GM12878 (cell line): ENCODE results near the gene EHMT2. TPM values are rescaled to one million over a fixed set of nuclear protein-coding genes. Genes with fewer than 3 reads are reported as not detected.
A peak's percentile ranks its signal among the peaks of the same experiment; 100 is the strongest.

Experiments used
- CBFB ChIP-seq: IDR thresholded peaks from 2 replicates; pipeline ENCODE4 v1.6.1; 2016; ENCODE audit warnings: antibody characterized with exemption, low read depth
- CBX3 ChIP-seq: fragments of 200-600 bp; sonication (generic); IDR thresholded peaks from 2 replicates; pipeline ENCODE4 v1.6.1; 2016; ENCODE audit warnings: low read depth, borderline replicate concordance
- CHD2 ChIP-seq: IDR thresholded peaks from 2 replicates; pipeline ENCODE4 v1.6.1; 2011; ENCODE audit warnings: low read depth, low read length, improper control_type of control experiment, borderline replicate concordance
- ESRRA ChIP-seq: IDR thresholded peaks from 2 replicates; pipeline ENCODE4 v1.6.1; 2012; ENCODE audit warnings: mild to moderate bottlenecking, low read length, improper control_type of control experiment
- FOXM1 ChIP-seq: IDR thresholded peaks from 2 replicates; pipeline ENCODE4 v1.6.1; 2012; ENCODE audit warnings: low read depth, mild to moderate bottlenecking, inconsistent platforms, low read length, moderate library complexity
- HDAC2 ChIP-seq: fragments of 200-600 bp; sonication (generic); IDR thresholded peaks from 2 replicates; pipeline ENCODE4 v1.6.1; 2017
- HDAC6 ChIP-seq: fragments of 200-600 bp; sonication (generic); IDR thresholded peaks from one replicate; pipeline ENCODE4 v1.8.0; 2017; ENCODE audit warnings: antibody characterized with exemption; ENCODE audit not compliant: unreplicated experiment
- IKZF2 ChIP-seq, 2 experiments: fragments of 450-650 bp; IDR thresholded peaks; 2 replicates each; pipeline ENCODE4 v1.6.1; 2017; ENCODE audit warnings: mild to moderate bottlenecking in 2 of 2, moderate library complexity in 2 of 2
- KAT2A ChIP-seq: conservative IDR thresholded peaks from 2 replicates; pipeline ENCODE4 v1.6.1; 2011; ENCODE audit warnings: low read depth, low read length; ENCODE audit not compliant: control insufficient read depth
- KLF5 ChIP-seq: fragments of 450-650 bp; IDR thresholded peaks from 2 replicates; pipeline ENCODE4 v1.6.1; 2014; ENCODE audit warnings: mild to moderate bottlenecking; ENCODE audit not compliant: partially characterized antibody
- LARP7 ChIP-seq: fragments of 450-650 bp; IDR thresholded peaks from 2 replicates; pipeline ENCODE4 v1.6.1; 2017; ENCODE audit warnings: mild to moderate bottlenecking
- NBN ChIP-seq: fragments of 450-650 bp; IDR thresholded peaks from 2 replicates; pipeline ENCODE4 v1.6.1; 2016
- NFYA ChIP-seq: IDR thresholded peaks from 2 replicates; pipeline ENCODE4 v1.6.1; 2011; ENCODE audit warnings: low read depth, mild to moderate bottlenecking, low read length, improper control_type of control experiment, borderline replicate concordance
- NR2C2 ChIP-seq: IDR thresholded peaks from 2 replicates; pipeline ENCODE4 v1.6.1; 2011; ENCODE audit warnings: borderline replicate concordance, low read depth; ENCODE audit not compliant: control insufficient read depth, insufficient read length
- NR2F1 ChIP-seq: fragments of 450-650 bp; conservative IDR thresholded peaks from 2 replicates; pipeline ENCODE4 v1.6.1; 2017; ENCODE audit warnings: mild to moderate bottlenecking
- NRF1 ChIP-seq: conservative IDR thresholded peaks from 2 replicates; pipeline ENCODE4 v1.6.1; 2011; ENCODE audit warnings: mild to moderate bottlenecking, low read depth, low read length, improper control_type of control experiment
- POU2F2 ChIP-seq: IDR thresholded peaks from 3 replicates; pipeline ENCODE4 v1.6.1; 2011; ENCODE audit warnings: low read depth, mild to moderate bottlenecking, low read length, borderline replicate concordance
- RBBP5 ChIP-seq: fragments of 200-600 bp; sonication (generic); conservative IDR thresholded peaks from 2 replicates; pipeline ENCODE4 v1.6.1; 2016
- RCOR1 ChIP-seq: conservative IDR thresholded peaks from 2 replicates; pipeline ENCODE4 v1.6.1; 2012; ENCODE audit warnings: low read depth, low read length, improper control_type of control experiment
- SMC3 ChIP-seq: IDR thresholded peaks from 2 replicates; pipeline ENCODE4 v1.6.1; 2011; ENCODE audit warnings: low read length, improper control_type of control experiment, borderline replicate concordance
- STAT1 ChIP-seq: fragments of 450-650 bp; conservative IDR thresholded peaks from 2 replicates; pipeline ENCODE4 v1.6.1; 2014; ENCODE audit warnings: antibody characterized with exemption, mild to moderate bottlenecking
- TARDBP ChIP-seq: IDR thresholded peaks from 2 replicates; pipeline ENCODE4 v1.6.1; 2016; ENCODE audit warnings: borderline replicate concordance
- TCF3 ChIP-seq: IDR thresholded peaks from 2 replicates; pipeline ENCODE4 v1.6.1; 2012; ENCODE audit warnings: low read depth, mild to moderate bottlenecking, low read length, borderline replicate concordance; ENCODE audit not compliant: insufficient read depth
- YY1 ChIP-seq: IDR thresholded peaks from 2 replicates; pipeline ENCODE4 v1.6.1; 2011; ENCODE audit warnings: low read depth, mild to moderate bottlenecking, low read length
- ZNF24 ChIP-seq: fragments of 450-650 bp; IDR thresholded peaks from 2 replicates; pipeline ENCODE4 v1.6.1; 2017; ENCODE audit warnings: antibody characterized with exemption, mild to moderate bottlenecking
- polyA plus RNA-seq, 11 experiments: library from polyadenylated mRNA; depleted of rRNA in 4 of 11; unstranded in 6 of 11; stranded (reverse) in 5 of 11; fragments of >200 nt; fragmentation: Nextera tagmentation in 4 of 11; fragmentation: Illumina TruSeq in 1 of 11; extraction: Ambion mirVana in 4 of 11; extraction: Trizol in 1 of 11; gene quantifications; 1 replicate in 1 of 11; 2 replicates in 10 of 11; pipeline versions ENCODE4 v1.2.1 to v1.2.3, GENCODE V29; 2011 to 2016; ENCODE audit warnings: inconsistent platforms in 2 of 11, missing spikeins in 2 of 11, low read depth in 1 of 11
- total RNA-seq, 4 experiments: library from RNA; depleted of rRNA in 3 of 4; stranded (reverse); fragments of >200 nt in 3 of 4; fragmentation: Illumina TruSeq in 1 of 4; extraction: Trizol in 1 of 4; gene quantifications; 2 replicates each; pipeline versions ENCODE4 v1.2.1 to v1.2.3, GENCODE V29; 2013 to 2021
- TF ChIP-seq, protein P1 (sequence below): IDR thresholded peaks from 2 replicates; pipeline ENCODE4 v1.6.1; 2012; ENCODE audit warnings: low read depth, low read length, improper control_type of control experiment
- TF ChIP-seq, protein P2 (sequence below), 3 experiments: IDR thresholded peaks in 2 of 3; conservative IDR thresholded peaks in 1 of 3; 2 replicates each; pipeline ENCODE4 v1.5.1; 2011; ENCODE audit warnings: low read depth in 3 of 3, low read length in 3 of 3, mild to moderate bottlenecking in 3 of 3, control low read depth in 2 of 3, moderate library complexity in 2 of 3, inconsistent platforms in 1 of 3, mixed read lengths in 1 of 3; ENCODE audit not compliant: control insufficient read depth in 2 of 3, insufficient read depth in 1 of 3; ENCODE audit errors: extremely low read depth in 1 of 3
- TF ChIP-seq, protein P3 (sequence below): IDR thresholded peaks from 2 replicates; pipeline ENCODE4 v1.6.1; 2011; ENCODE audit warnings: low read depth, low read length, improper control_type of control experiment, borderline replicate concordance
- TF ChIP-seq, protein P4 (sequence below): IDR thresholded peaks from 2 replicates; pipeline ENCODE4 v1.6.1; 2012; ENCODE audit warnings: low read depth, low read length, improper control_type of control experiment

The EHMT2 gene
- total and polyA plus RNA-seq, 10 of the 15 experiments (the other 5 are each of a cell fraction or from before 2014, with no cell fraction given): 1.7 to 53.2 (median 36.3) TPM

DNA sequence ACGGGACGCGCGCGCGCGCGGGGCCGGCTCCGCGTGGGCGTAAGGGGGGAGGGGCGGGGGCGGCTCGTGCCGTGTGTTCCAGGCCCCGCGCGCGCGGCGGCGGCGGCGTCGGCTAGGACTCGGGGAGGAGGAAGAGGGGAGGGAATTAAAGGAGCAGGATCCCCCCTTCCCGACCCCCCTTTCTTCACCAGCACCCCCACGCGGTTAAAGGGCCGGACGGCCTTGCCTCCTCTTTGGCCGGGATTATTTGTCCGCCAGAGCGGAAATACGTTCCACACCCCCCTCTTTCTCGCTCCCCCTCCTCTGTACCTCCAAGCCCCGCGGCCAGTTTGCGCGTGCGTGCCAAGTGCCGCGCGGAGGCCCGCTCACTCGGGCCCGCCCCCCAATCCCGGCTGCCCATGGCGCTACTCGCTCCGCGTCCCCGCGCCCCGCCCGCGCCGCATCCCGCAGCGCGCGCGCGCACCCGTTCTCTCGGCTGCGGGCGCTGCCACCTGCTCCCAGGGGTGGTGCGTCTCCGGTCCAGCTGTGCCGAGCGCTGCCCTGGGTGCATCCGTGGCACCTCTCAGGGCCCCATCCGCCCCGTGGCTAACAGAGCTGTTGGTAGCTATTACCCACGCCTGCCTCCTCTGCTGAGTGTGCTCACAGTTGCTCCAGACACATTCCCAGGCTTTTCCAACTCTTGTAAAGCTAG is 4.6 kb upstream of the EHMT2 start, which contains the start of gene ZBTB12 (continued):
- TF ChIP-seq LARP7: peak; percentile 74; the same call in 1 of the 2 replicates
- TF ChIP-seq TCF3: peak; percentile 86
- TF ChIP-seq RCOR1: no peak; the same call in 1 of the 2 replicates
- TF ChIP-seq POU2F2: no peak
- TF ChIP-seq, protein P1, sequence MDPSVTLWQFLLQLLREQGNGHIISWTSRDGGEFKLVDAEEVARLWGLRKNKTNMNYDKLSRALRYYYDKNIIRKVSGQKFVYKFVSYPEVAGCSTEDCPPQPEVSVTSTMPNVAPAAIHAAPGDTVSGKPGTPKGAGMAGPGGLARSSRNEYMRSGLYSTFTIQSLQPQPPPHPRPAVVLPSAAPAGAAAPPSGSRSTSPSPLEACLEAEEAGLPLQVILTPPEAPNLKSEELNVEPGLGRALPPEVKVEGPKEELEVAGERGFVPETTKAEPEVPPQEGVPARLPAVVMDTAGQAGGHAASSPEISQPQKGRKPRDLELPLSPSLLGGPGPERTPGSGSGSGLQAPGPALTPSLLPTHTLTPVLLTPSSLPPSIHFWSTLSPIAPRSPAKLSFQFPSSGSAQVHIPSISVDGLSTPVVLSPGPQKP: no peak
- peak; percentile 72 for TF ChIP-seq KLF5
- no peak for TF ChIP-seq SMC3
- no peak for TF ChIP-seq TARDBP
- TF ChIP-seq NR2C2: no peak
- no peak for TF ChIP-seq HDAC2
- TF ChIP-seq CBFB: no peak
- no peak for TF ChIP-seq FOXM1
- TF ChIP-seq STAT1: peak; percentile 88; the same call in 1 of the 2 replicates
- TF ChIP-seq, protein P2, sequence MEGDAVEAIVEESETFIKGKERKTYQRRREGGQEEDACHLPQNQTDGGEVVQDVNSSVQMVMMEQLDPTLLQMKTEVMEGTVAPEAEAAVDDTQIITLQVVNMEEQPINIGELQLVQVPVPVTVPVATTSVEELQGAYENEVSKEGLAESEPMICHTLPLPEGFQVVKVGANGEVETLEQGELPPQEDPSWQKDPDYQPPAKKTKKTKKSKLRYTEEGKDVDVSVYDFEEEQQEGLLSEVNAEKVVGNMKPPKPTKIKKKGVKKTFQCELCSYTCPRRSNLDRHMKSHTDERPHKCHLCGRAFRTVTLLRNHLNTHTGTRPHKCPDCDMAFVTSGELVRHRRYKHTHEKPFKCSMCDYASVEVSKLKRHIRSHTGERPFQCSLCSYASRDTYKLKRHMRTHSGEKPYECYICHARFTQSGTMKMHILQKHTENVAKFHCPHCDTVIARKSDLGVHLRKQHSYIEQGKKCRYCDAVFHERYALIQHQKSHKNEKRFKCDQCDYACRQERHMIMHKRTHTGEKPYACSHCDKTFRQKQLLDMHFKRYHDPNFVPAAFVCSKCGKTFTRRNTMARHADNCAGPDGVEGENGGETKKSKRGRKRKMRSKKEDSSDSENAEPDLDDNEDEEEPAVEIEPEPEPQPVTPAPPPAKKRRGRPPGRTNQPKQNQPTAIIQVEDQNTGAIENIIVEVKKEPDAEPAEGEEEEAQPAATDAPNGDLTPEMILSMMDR (IDR thresholded peaks at IDR 0.05 in 2 of 3, conservative IDR thresholded peaks at IDR 0.05 in 1 of 3; ENCODE audit: control insufficient read depth in 2 of 3, extremely low read depth in 1 of 3, insufficient read depth in 1 of 3, low read depth in 3 of 3, low read length in 3 of 3): no peak
- no peak for TF ChIP-seq ZNF24
- TF ChIP-seq HDAC6: no peak
- TF ChIP-seq, protein P3, sequence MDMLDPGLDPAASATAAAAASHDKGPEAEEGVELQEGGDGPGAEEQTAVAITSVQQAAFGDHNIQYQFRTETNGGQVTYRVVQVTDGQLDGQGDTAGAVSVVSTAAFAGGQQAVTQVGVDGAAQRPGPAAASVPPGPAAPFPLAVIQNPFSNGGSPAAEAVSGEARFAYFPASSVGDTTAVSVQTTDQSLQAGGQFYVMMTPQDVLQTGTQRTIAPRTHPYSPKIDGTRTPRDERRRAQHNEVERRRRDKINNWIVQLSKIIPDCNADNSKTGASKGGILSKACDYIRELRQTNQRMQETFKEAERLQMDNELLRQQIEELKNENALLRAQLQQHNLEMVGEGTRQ: no peak
- TF ChIP-seq NBN: peak; percentile 62
- no peak for TF ChIP-seq CBX3
- TF ChIP-seq YY1: 0 out of 2 replicates have a peak, but pooled peaks have one; percentile 26
- TF ChIP-seq NRF1: peak; percentile 39; the same call in 1 of the 2 replicates
- TF ChIP-seq NFYA: no peak
- TF ChIP-seq KAT2A: no peak
- no peak for TF ChIP-seq RBBP5
- no peak for TF ChIP-seq CHD2
- peak; percentile 22; the same call in 1 of the 2 replicates for TF ChIP-seq NR2F1
- TF ChIP-seq IKZF2 (IDR thresholded peaks at IDR 0.05): no peak
- TF ChIP-seq, protein P4, sequence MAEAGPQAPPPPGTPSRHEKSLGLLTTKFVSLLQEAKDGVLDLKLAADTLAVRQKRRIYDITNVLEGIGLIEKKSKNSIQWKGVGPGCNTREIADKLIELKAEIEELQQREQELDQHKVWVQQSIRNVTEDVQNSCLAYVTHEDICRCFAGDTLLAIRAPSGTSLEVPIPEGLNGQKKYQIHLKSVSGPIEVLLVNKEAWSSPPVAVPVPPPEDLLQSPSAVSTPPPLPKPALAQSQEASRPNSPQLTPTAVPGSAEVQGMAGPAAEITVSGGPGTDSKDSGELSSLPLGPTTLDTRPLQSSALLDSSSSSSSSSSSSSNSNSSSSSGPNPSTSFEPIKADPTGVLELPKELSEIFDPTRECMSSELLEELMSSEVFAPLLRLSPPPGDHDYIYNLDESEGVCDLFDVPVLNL: no peak
- no peak for TF ChIP-seq ESRRA
